Calu3 (cell line): ENCODE data around the gene SNTG2. TPM values are rescaled to one million over a fixed set of nuclear protein-coding genes. Genes with fewer than 3 reads are reported as not detected.

Experiments used
- BruUV-seq: library from RNA; stranded (reverse); fragments of 400-500 nt; replicated peaks from 2 replicates; lab custom pipeline; 2021; lab: Mats Ljungman, UMichigan
- CTCF ChIA-PET: fragments of 300-600 bp; sonication (Branson Sonifier 250); formaldehyde crosslinking; loops from one replicate; lab custom pipeline; 2022; ENCODE audit warnings: antibody characterized with exemption; lab: Charles Lee
- DNase-seq: peaks from one replicate; pipeline ENCODE4 v3.0.0; 2022
- H3K27ac Mint-ChIP-seq: one replicate; pipeline ENCODE4 v1.8.0; 2022; ENCODE audit warnings: mixed read lengths; ENCODE audit not compliant: unreplicated experiment
- H3K27me3 Mint-ChIP-seq: one replicate; pipeline ENCODE4 v1.8.0; 2022; ENCODE audit warnings: mixed read lengths; ENCODE audit not compliant: unreplicated experiment
- H3K36me3 Mint-ChIP-seq: one replicate; pipeline ENCODE4 v1.8.0; 2022; ENCODE audit warnings: mild to moderate bottlenecking, moderate library complexity, mixed read lengths; ENCODE audit not compliant: insufficient read depth, unreplicated experiment
- H3K4me1 Mint-ChIP-seq: one replicate; pipeline ENCODE4 v1.8.0; 2022; ENCODE audit warnings: mild to moderate bottlenecking, low read depth, mixed read lengths; ENCODE audit not compliant: unreplicated experiment
- H3K4me3 Mint-ChIP-seq: one replicate; pipeline ENCODE4 v1.8.0; 2022; ENCODE audit warnings: mild to moderate bottlenecking, low read depth, moderate library complexity, mixed read lengths; ENCODE audit not compliant: unreplicated experiment
- H3K9me3 Mint-ChIP-seq: one replicate; pipeline ENCODE4 v1.8.0; 2022; ENCODE audit warnings: low read depth, mixed read lengths; ENCODE audit not compliant: unreplicated experiment
- CTCF ChIP-seq: fragments of 200-600 bp; IDR thresholded peaks from one replicate; pipeline ENCODE4 v1.8.0; 2022; ENCODE audit warnings: antibody characterized with exemption; ENCODE audit not compliant: unreplicated experiment
- intact Hi-C: fragments of 100-400 bp; cut with micrococcal nuclease; formaldehyde crosslinking; loops from one replicate; pipeline ENCODE4 v1.10.0; 2022; ENCODE audit not compliant: unreplicated experiment
- total RNA-seq: library from RNA; stranded (reverse); gene quantifications from 2 replicates; pipeline ENCODE4 v1.2.3, GENCODE V29; 2022

Gene SNTG2
- total RNA-seq, 1 experiment from 2014 or later, result not detected

- DNase-seq, result no peak
- intact Hi-C loops, result no loop called here
- CTCF ChIA-PET, result no interaction called here
- no peak overlapping the region for H3K4me3 Mint-ChIP-seq
- peaks cover 5% of the 10 kb centered on the region for H3K9me3 Mint-ChIP-seq
- no peaks in the 10 kb centered on the region for H3K36me3 Mint-ChIP-seq
- BruUV-seq, result no TSS peak
- no peak overlapping the region for H3K27ac Mint-ChIP-seq
- H3K27me3 Mint-ChIP-seq, result no peaks in the 10 kb centered on the region
- no peak for TF ChIP-seq CTCF
- no peaks in the 10 kb centered on the region for H3K4me1 Mint-ChIP-seq
Measured at GRCh38 chr2:954687-955000, 4.0 kb downstream of the SNTG2 start.

GRCh38 chr2:955829-956731 is 5.4 kb downstream of the SNTG2 start:
- Mint-ChIP-seq H3K4me1 (no peaks in the 10 kb centered on the region), H3K9me3 (peaks cover 5% of the 10 kb centered on the region), H3K36me3 (no peaks in the 10 kb centered on the region), H3K4me3 (no peak overlapping the region), H3K27ac (no peak overlapping the region), H3K27me3 (no peaks in the 10 kb centered on the region)
- CTCF ChIA-PET, result no interaction called here
- BruUV-seq, result no TSS peak
- no peak for DNase-seq
- no peak for TF ChIP-seq CTCF
- intact Hi-C loops, result no loop called here

- H3K9me3 Mint-ChIP-seq, result peaks cover 6% of the 10 kb centered on the region
- BruUV-seq, result no TSS peak
- CTCF ChIA-PET, result no interaction called here
- H3K4me1 Mint-ChIP-seq, result no peaks in the 10 kb centered on the region
- no peak overlapping the region for H3K27ac Mint-ChIP-seq
- no peak for DNase-seq
- intact Hi-C loops, result no loop called here
- H3K4me3 Mint-ChIP-seq, result no peak overlapping the region
- no peaks in the 10 kb centered on the region for H3K36me3 Mint-ChIP-seq
- TF ChIP-seq CTCF, result no peak
- H3K27me3 Mint-ChIP-seq, result no peaks in the 10 kb centered on the region
Measured at GRCh38 chr2:959457-959856, 8.8 kb downstream of the SNTG2 start.

- Mint-ChIP-seq H3K9me3 (peaks cover 6% of the 10 kb centered on the region), H3K27me3 (no peaks in the 10 kb centered on the region), H3K27ac (no peak overlapping the region), H3K4me1 (no peaks in the 10 kb centered on the region), H3K4me3 (no peak overlapping the region), H3K36me3 (no peaks in the 10 kb centered on the region)
- no TSS peak for BruUV-seq
- no peak for TF ChIP-seq CTCF
- intact Hi-C loops, result no loop called here
- CTCF ChIA-PET, result no interaction called here
- no peak for DNase-seq
Measured at GRCh38 chr2:960061-960736, 9.6 kb downstream of the SNTG2 start.
